ENCODE data around the gene FYB1. TPM values are rescaled to one million over a fixed set of nuclear protein-coding genes. Genes with fewer than 3 reads are reported as not detected.
A peak's percentile ranks its signal among the peaks of the same experiment; 100 is the strongest.
"Not testable (repeated sequence)": the region's sequence is repeated elsewhere in the genome, so short reads cannot be mapped to it uniquely, and the experiment has no call there.

The FYB1 gene
- total RNA-seq, 4 donors from 2014 or later = 1.5 to 3.9 (median 3.0) TPM

DNA sequence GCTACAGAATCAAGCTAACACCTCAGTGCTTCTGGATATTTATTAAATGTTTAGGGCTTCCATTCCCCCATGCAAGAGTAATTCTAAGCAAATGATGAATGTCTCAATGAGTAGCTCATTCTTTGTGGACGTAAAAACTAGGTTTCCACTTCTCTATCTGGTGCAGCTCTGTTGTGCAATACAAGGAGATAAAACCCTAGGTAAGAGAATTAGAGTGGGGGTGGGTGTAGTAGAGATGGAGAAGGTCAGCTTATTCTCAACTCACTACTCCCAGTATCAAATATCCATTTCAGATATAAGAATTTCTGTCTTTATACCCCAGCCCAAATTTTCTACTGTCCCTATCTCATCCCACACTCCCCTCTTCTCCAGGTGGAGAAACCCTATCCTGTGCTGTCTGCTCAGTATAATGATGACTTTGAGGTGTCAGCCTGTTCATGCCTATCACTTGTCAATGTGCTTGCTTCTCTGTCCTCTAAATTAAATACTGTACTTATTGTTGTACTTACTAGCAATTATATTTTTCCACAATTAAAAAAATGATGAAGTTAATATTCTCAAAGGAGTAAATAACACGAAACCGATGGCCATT lies 4.3 kb upstream of the FYB1 start:
- Histone ChIP-seq H3K4me3 (no peak overlapping the region), H3K27me3 (no peaks in the 10 kb centered on the region), H3K27ac (no peak overlapping the region), H3K4me1 (peaks cover 3% of the 10 kb centered on the region), H3K9me3 (no peaks in the 10 kb centered on the region), H3K36me3 (no peaks in the 10 kb centered on the region)
- TF ChIP-seq POLR2A (IDR thresholded peaks at IDR 0.05) (no peak), EP300 (IDR thresholded peaks at IDR 0.05) (no peak), POLR2AphosphoS5 (IDR thresholded peaks at IDR 0.05) (no peak)
- TF ChIP-seq, protein P1, sequence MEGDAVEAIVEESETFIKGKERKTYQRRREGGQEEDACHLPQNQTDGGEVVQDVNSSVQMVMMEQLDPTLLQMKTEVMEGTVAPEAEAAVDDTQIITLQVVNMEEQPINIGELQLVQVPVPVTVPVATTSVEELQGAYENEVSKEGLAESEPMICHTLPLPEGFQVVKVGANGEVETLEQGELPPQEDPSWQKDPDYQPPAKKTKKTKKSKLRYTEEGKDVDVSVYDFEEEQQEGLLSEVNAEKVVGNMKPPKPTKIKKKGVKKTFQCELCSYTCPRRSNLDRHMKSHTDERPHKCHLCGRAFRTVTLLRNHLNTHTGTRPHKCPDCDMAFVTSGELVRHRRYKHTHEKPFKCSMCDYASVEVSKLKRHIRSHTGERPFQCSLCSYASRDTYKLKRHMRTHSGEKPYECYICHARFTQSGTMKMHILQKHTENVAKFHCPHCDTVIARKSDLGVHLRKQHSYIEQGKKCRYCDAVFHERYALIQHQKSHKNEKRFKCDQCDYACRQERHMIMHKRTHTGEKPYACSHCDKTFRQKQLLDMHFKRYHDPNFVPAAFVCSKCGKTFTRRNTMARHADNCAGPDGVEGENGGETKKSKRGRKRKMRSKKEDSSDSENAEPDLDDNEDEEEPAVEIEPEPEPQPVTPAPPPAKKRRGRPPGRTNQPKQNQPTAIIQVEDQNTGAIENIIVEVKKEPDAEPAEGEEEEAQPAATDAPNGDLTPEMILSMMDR (IDR thresholded peaks at IDR 0.05) = no peak
- no peak for DNase-seq (ENCODE audit: low spot score in 2 of 2)
- 86% methylated on average over 3 of the region's 3 CpGs for WGBS

GRCh38 chr5:39221671-39222070 lies 2.3 kb upstream of the FYB1 start:
- DNase-seq (ENCODE audit: low spot score in 2 of 2); H3K4me3 ChIP-seq; H3K9me3 ChIP-seq; H3K27me3 ChIP-seq; H3K36me3 ChIP-seq; H3K27ac ChIP-seq: not testable (repeated sequence)
- H3K4me1 ChIP-seq = peaks cover 11% of the 10 kb centered on the region
- WGBS = 94% methylated on average over 5 of the region's 5 CpGs

- WGBS = 95% methylated on average over 4 of the region's 4 CpGs
Observed at GRCh38 chr5:39220280-39221030, 1.1 kb upstream of the FYB1 start.

DNA sequence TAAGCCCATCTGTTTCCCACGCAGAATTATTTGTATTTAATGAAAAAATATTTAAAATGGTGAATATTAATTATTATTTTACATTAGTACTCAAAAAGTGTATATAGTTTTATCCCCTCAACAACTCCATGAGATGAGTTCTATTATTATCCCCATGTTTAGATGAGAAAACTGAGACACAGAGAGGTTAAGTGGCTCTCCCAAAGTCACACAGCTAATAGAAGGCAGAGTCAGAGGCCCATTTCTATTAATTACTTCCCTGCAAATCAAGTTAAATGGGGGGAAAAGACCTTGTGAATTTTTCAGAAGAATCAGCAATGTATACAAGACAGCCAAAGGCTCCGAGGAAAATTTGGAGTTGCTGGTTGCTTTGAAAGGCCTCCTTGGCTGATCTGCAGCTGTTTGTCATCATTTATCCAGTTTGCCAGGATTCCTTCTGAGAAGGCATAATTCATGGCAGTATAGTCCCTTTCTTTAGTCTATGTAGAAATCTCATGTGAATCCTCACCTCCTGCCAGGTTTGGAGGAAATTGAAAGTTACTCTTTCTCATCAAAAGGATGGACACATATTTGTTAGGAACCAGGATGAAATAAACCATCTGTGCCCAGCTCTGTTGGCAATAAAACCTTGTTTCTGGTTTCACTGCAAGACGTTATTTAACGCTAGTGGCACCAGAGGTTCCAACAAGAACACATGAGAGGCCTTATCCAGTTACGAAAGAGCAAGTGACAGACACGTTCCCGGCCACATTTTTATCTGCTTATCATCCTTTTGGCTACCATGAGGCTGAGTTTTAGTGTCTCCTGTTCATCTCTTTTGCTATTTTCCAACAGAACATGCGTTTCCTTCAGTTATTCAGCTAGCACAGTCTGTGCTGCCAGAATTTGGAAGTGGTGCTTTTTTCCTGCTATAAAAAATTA lies 621 bp downstream of the FYB1 start:
- H3K4me3 ChIP-seq = peak overlapping the region; percentile 10
- 54% methylated on average over 8 of the region's 8 CpGs for WGBS
- peaks cover 11% of the 10 kb centered on the region for H3K4me1 ChIP-seq
- no peaks in the 10 kb centered on the region for H3K9me3 ChIP-seq
- peak overlapping the region; percentile 50 for H3K27ac ChIP-seq
- TF ChIP-seq POLR2A (IDR thresholded peaks at IDR 0.05) (no peak), EP300 (IDR thresholded peaks at IDR 0.05) (no peak), POLR2AphosphoS5 (IDR thresholded peaks at IDR 0.05) (no peak)
- TF ChIP-seq, protein P1 (IDR thresholded peaks at IDR 0.05) = no peak
- H3K36me3 ChIP-seq = no peaks in the 10 kb centered on the region
- no peaks in the 10 kb centered on the region for H3K27me3 ChIP-seq
- no peak for DNase-seq (ENCODE audit: low spot score in 2 of 2)

More at GRCh38 chr5:39220280-39221030, 1.1 kb upstream of the FYB1 start:
- Histone ChIP-seq H3K9me3 (no peaks in the 10 kb centered on the region), H3K4me1 (peaks cover 11% of the 10 kb centered on the region), H3K27me3 (no peaks in the 10 kb centered on the region), H3K36me3 (no peaks in the 10 kb centered on the region), H3K4me3 (no peak overlapping the region), H3K27ac (no peak overlapping the region)
- DNase-seq (ENCODE audit: low spot score in 2 of 2) = no peak
- TF ChIP-seq EP300 (IDR thresholded peaks at IDR 0.05) (no peak), POLR2A (IDR thresholded peaks at IDR 0.05) (no peak), POLR2AphosphoS5 (IDR thresholded peaks at IDR 0.05) (no peak)
- TF ChIP-seq, protein P1 (IDR thresholded peaks at IDR 0.05) = no peak

DNA sequence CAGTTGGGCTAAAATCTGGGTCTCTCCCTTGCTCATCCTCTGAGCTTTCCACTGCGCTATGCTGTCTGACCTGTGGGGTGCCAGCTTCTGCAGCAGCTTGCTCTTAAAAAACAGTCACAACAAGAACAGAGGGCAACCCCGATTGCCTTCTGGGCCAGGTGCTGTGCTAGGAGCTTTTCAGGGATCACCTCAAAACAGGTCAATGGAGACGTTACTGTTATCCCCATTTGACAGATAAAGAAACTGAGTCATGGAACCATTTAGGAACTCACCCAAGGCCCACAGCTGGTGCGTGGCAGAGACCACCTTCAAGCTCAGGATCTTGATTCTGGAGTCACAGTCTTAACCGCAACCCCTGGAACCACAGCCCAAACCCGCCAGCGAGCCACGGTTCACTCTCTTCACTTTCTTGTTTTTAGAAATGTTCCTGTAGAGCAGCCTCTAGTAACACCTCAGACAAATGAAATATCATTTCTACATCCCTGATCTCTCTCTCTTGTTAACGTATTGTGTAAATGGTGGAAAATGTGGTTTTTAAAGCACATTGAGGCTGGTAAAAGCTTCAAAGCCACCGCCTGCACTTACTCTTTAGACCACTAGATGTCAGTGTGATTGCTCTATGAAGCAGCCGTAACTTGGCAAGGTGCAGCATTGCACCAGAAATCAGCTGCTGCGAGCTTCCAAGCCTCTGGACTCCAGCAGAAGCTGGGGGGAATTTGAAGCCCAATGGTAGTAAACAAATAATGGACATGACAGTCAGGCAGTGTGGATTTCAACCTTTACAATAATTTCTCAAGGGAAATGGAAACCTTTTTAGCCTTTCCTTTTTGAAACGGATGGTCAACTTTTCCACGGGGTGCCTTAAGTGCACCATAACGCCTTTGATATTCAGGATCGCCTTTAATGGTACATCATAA lies 1.7 kb downstream of the FYB1 start:
- no peaks in the 10 kb centered on the region for H3K9me3 ChIP-seq
- TF ChIP-seq, protein P1 (IDR thresholded peaks at IDR 0.05) = peak; percentile 92 to 94
- no peak for TF ChIP-seq EP300 (IDR thresholded peaks at IDR 0.05)
- peaks cover 11% of the 10 kb centered on the region for H3K4me1 ChIP-seq
- 62% methylated on average over 16 of the region's 16 CpGs for WGBS
- no peak overlapping the region for H3K27ac ChIP-seq
- no peaks in the 10 kb centered on the region for H3K27me3 ChIP-seq
- no peaks in the 10 kb centered on the region for H3K36me3 ChIP-seq
- DNase-seq (ENCODE audit: low spot score in 2 of 2) = peak in 1 of 2 donors; percentile 85
- H3K4me3 ChIP-seq = peak overlapping the region; percentile 10

Data from suprapubic skin (tissue), 4 donors.